Stimulated activated CD8-positive, alpha-beta memory T cell treated with anti-CD3 and anti-CD28 coated beads, Interleukin-7, amount 100 ng/mL, for 4 hours (primary cell): ENCODE data around the gene GTF3C1.
"Not testable (repeated sequence)": the region's sequence is repeated elsewhere in the genome, so short reads cannot be mapped to it uniquely, and the experiment has no call there.

Experiments used
- DNase-seq, 2 donors: peaks; one replicate each; pipeline ENCODE4 v3.0.0-alpha.2; 2020; ENCODE audit warnings: low read depth in 2 of 2

Gene GTF3C1

GRCh38 chr16:27444015-27444414 is 105.7 kb downstream of the GTF3C1 start:
- DNase-seq, result no peak

DNA sequence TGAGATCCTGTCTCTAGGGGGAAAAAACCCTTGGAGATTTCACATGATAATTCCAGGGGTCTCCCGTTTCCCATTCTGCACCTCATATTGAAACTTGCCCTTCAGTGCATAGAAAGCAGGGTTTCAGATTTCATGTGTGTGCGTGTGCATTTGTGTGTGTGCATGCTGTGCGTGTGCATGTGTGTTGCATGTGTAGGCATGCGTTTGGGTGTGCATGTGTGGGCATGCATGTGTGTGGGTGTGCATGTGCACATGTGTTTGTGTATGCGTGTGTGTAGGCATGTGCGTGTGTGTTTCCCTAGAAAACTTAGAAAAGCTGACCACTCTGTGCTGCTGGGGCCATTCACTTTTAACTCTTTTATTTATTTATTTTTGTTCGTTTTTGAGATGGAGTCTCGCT is 107.7 kb downstream of the GTF3C1 start:
- DNase-seq, result no peak

GRCh38 chr16:27441276-27441675 is 108.4 kb downstream of the GTF3C1 start:
- no peak for DNase-seq

GRCh38 chr16:27439271-27440018 is 110.3 kb downstream of the GTF3C1 start:
- DNase-seq, result no peak

DNA sequence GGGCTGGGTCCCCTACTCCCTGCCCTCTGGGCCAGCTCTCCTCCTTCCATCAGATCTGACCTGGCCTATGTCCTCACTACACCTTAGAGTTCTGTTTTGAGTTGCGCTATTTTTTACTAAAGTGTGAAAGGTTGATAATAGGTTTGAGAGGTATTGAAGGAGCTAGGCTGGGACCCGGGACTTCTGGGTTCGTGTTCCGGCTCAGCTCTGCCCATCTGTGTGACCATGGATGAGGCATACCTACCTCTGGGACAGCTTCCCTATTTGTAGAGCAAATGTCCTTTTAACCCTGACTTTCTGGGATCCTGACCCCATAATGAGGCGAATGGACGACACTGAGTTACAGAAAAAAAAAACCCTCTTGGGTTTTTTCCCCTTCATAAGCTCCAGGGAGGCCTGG is 111.8 kb downstream of the GTF3C1 start:
- DNase-seq, result no peak

- no peak for DNase-seq
Observed at GRCh38 chr16:27436921-27437650, 112.6 kb downstream of the GTF3C1 start.

DNA sequence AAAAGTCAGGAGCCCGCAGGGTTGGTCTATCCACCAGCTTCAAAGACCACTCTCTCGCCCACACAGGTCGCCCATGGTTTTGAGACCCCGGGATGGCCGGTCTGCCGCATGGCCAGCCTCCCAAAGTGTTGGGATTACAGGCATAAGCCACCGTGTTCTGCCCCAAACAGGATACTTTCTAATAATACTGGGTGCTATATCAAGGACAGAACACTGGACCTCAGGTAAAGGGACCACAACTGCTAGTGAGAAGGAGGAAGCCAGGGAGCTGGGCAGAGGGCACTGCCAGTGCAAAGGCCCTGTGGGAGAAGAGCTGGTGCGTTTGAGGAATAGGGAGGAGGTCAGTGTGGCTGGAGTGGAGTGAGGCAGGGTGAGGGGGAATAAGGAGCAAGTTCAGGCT is 113.6 kb downstream of the GTF3C1 start:
- no peak for DNase-seq

GRCh38 chr16:27435146-27435545 is 114.6 kb downstream of the GTF3C1 start:
- not testable (repeated sequence) for DNase-seq

DNA sequence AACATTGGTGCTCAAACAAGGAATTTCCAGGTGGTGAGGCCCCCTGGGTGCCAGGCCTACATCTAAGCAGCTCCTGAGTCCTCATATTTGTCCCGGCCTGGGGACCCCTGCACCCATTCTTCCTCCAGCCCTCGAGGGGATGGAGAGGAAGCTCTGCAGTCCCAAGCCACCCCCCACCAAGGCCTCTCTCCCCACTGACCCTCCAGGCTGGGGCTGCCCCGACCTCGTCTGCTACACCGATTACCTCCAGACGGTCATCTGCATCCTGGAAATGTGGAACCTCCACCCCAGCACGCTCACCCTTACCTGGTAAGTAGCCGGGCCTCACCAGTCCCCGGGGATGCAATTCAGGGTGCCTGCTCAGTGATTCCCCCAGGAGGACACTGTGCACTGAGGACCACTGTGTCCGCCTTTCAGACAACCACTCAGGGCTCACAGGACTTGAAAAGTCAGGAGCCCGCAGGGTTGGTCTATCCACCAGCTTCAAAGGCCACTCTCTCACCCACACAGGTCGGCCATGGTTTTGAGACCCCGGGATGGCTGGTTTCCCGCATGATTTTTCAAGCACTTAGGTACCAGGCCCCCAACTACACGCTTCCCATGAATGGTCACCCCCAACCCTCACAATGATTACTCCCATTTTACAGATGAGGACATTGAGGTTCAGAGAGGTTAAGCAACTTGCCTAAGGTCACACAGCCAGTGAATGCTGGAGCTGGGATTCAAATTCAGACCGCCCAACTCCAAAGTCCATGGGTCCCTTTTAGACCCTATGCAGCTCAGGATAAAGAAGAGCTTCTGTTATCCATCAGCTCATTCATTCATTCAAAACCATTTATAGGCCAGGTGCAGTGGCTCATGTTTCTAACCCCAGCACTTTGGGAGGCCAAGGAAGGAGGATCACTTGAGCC is 115.3 kb downstream of the GTF3C1 start:
- DNase-seq, result no peak

GRCh38 chr16:27433636-27434035 is 116.1 kb downstream of the GTF3C1 start:
- no peak for DNase-seq

GRCh38 chr16:27433191-27433590 is 116.5 kb downstream of the GTF3C1 start:
- DNase-seq, result not testable (repeated sequence)

DNA sequence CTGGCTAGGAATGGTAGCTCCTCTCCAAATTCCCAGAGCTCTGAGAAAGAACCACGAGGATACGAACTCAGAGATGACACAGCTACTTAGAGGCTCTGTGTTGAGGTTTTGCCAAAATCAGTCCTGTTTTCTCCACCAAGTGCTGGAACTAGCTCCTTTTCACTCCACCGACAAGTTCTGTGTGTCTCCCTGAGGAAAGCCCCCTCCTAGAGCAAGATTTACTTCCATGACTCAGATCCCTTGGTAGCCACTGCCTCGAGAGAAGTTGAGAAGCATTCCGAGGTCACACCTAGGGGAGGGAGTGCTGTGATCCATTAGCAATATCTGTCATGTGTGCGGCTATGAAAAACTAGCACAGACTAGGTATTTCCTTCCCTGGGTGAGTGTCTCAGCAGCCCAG is 117.2 kb downstream of the GTF3C1 start:
- DNase-seq, result no peak

DNA sequence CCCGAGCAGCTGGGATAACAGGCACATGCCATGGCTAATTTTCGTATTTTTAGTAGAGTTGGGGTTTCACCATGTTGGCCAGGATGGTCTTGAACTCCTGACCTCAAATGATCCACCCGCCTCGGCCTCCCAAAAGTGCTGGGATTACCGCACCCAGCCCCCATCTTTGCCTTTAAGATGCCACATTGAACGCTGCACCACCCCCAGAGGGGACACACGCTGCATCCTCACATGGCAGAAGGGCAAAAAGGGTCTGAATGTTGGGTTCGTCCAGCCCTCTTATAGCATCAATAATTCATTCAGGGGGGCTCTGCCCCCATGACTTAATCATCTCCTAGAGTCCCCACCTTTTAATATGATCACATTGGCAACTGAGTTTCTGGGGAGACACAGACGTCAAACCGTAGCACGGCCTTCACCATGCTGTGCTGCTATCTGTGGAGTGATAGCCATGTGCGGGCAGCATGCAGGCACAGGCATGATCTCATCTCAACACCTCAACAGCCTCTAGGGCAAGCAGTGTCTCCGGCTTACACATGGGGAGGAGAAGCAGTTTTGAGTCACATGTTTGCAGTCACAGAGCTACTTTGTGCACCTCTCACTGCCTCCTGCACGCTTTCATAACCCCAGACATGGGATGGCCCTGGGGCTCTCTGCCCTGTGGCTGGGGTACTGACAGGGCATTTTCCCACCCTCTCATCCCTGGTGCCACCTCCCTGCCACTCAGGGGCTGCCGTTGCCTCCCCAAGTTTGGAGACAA is 117.8 kb downstream of the GTF3C1 start:
- DNase-seq, result no peak

GRCh38 chr16:27430923-27431484 is 118.7 kb downstream of the GTF3C1 start:
- no peak for DNase-seq

- DNase-seq, result no peak
Observed at GRCh38 chr16:27430512-27430911, 119.2 kb downstream of the GTF3C1 start.

- DNase-seq, result no peak
Observed at GRCh38 chr16:27429981-27430441, 119.7 kb downstream of the GTF3C1 start.

GRCh38 chr16:27429330-27429871 is 120.3 kb downstream of the GTF3C1 start:
- no peak for DNase-seq

GRCh38 chr16:27428026-27428785 is 121.5 kb downstream of the GTF3C1 start:
- DNase-seq, result no peak

DNA sequence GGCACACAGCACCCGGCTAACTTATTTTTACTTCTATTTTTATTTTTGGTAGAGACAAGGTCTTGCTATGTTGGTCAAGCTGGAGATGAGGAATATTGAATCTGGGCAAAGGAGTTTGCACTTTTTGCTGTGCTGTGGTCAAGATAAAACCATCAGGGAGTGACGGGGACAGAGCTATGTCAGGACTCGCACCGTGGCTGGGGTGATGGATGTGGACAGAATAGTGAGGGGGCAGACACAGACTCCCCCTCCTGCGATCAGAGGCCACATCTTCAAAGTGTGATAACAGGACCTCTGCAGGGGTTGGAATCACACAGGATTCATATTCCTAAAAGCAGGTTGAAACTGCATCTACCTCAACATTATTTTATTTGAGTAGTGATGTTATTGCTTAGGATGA is 122.2 kb downstream of the GTF3C1 start:
- DNase-seq, result no peak
